DOHH2 (cell line): Measurements from ENCODE around the gene GNG12.

ENCODE experiments used
- EZH2phosphoT487 ChIP-seq: fragments of 200-600 bp; sonication (generic); IDR thresholded peaks from 2 replicates; pipeline ENCODE4 v1.6.1; 2017; ENCODE audit warnings: borderline replicate concordance, mild to moderate bottlenecking, antibody characterized with exemption, low read length, moderate library complexity, mixed read lengths
- TF ChIP-seq, protein P1 (sequence below): fragments of 200-600 bp; sonication (generic); IDR thresholded peaks from one replicate; pipeline ENCODE4 v1.5.1; 2014; ENCODE audit warnings: antibody characterized with exemption, mild to moderate bottlenecking, low read depth, low read length; ENCODE audit not compliant: poor library complexity, severe bottlenecking

DNA sequence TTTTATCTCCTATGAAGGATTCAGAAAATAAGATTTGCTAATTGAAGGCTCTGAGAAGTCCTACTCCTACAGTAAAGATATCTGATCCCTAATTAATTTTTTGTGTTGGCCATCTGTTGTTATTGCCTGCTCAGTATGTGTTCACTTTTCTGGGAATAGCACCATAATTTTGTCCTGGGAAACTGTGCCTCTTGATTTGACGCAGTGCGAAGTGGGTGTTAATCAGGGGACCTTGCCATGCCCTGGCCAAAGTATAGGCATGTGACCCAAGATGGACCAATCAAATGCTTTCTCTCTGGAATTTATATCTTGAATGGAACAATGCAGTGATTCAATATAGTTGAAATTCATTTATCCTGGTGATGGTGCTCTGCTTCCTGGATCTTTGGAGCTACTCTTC is 30.4 kb upstream of the GNG12 start:
- TF ChIP-seq, protein P1, sequence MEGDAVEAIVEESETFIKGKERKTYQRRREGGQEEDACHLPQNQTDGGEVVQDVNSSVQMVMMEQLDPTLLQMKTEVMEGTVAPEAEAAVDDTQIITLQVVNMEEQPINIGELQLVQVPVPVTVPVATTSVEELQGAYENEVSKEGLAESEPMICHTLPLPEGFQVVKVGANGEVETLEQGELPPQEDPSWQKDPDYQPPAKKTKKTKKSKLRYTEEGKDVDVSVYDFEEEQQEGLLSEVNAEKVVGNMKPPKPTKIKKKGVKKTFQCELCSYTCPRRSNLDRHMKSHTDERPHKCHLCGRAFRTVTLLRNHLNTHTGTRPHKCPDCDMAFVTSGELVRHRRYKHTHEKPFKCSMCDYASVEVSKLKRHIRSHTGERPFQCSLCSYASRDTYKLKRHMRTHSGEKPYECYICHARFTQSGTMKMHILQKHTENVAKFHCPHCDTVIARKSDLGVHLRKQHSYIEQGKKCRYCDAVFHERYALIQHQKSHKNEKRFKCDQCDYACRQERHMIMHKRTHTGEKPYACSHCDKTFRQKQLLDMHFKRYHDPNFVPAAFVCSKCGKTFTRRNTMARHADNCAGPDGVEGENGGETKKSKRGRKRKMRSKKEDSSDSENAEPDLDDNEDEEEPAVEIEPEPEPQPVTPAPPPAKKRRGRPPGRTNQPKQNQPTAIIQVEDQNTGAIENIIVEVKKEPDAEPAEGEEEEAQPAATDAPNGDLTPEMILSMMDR = no peak
- TF ChIP-seq EZH2phosphoT487 = no peak
